Coronary artery (tissue), 2 donors: ENCODE data around the gene CPNE8.

Experiments used
- DNase-seq: peaks from one replicate; pipeline ENCODE4 v3.0.0-alpha.2; 2017; ENCODE audit warnings: low spot score
- H3K27ac ChIP-seq, 2 donors: fragments of 200-600 bp; sonication (generic); one replicate each; pipeline ENCODE4 v1.5.1; 2016 to 2019
- H3K4me3 ChIP-seq: fragments of 200-600 bp; sonication (generic); 2 replicates; pipeline ENCODE4 v1.5.1; 2016; ENCODE audit warnings: mild to moderate bottlenecking, moderate library complexity
- CTCF ChIP-seq: fragments of 200-600 bp; sonication (generic); IDR thresholded peaks from one replicate; pipeline ENCODE4 v1.5.1; 2019; ENCODE audit warnings: antibody characterized with exemption

The CPNE8 gene

GRCh38 chr12:38666425-38666824 is 239.0 kb downstream of the CPNE8 start:
- TF ChIP-seq CTCF = no peak
- H3K27ac ChIP-seq = no peak overlapping the region
- no peak for DNase-seq
- H3K4me3 ChIP-seq = no peak overlapping the region

- no peak for TF ChIP-seq CTCF
- Histone ChIP-seq H3K27ac (no peak overlapping the region), H3K4me3 (no peak overlapping the region)
- DNase-seq = no peak
Observed at GRCh38 chr12:38664661-38665269, 240.6 kb downstream of the CPNE8 start.

- Histone ChIP-seq H3K4me3 (no peak overlapping the region), H3K27ac (no peak overlapping the region)
- TF ChIP-seq CTCF = no peak
- no peak for DNase-seq
Observed at GRCh38 chr12:38662829-38663228, 242.6 kb downstream of the CPNE8 start.

GRCh38 chr12:38653650-38654049 is 251.7 kb downstream of the CPNE8 start:
- H3K4me3 ChIP-seq = no peak overlapping the region
- DNase-seq = no peak
- no peak overlapping the region for H3K27ac ChIP-seq
- TF ChIP-seq CTCF = no peak

- DNase-seq = no peak
- H3K4me3 ChIP-seq = no peak overlapping the region
- no peak for TF ChIP-seq CTCF
- H3K27ac ChIP-seq = no peak overlapping the region
Observed at GRCh38 chr12:38648813-38649212, 256.6 kb downstream of the CPNE8 start.

GRCh38 chr12:38646146-38646545 is 259.2 kb downstream of the CPNE8 start:
- no peak for DNase-seq
- no peak overlapping the region for H3K27ac ChIP-seq
- no peak for TF ChIP-seq CTCF
- no peak overlapping the region for H3K4me3 ChIP-seq

- no peak for TF ChIP-seq CTCF
- DNase-seq = no peak
- no peak overlapping the region for H3K4me3 ChIP-seq
- no peak overlapping the region for H3K27ac ChIP-seq
Observed at GRCh38 chr12:38639625-38640024, 265.8 kb downstream of the CPNE8 start.
